Measurements from ENCODE around the gene GTSF1L. TPM values are rescaled to one million over a fixed set of nuclear protein-coding genes. Genes with fewer than 3 reads are reported as not detected.

GTSF1L gene
- total RNA-seq, 1 experiment from 2014 or later: not detected

GRCh38 chr20:43724383-43724782 lies 2.4 kb downstream of the GTSF1L start:
- no peak overlapping the region for H2BK120ac ChIP-seq (ENCODE audit: low read depth, low read length, poor library complexity, severe bottlenecking)
- no peak overlapping the region for H2BK12ac ChIP-seq (ENCODE audit: insufficient read length, low read depth, low read length)
- WGBS (ENCODE audit: extremely low coverage, insufficient read length, low lambda C conversion rate): no CpG with 5 or more reads among the region's 5 CpGs
- no peaks in the 10 kb centered on the region for H3K9me3 ChIP-seq (ENCODE audit: control insufficient read depth, low read depth, low read length)
- no peaks in the 10 kb centered on the region for H3K79me2 ChIP-seq (ENCODE audit: insufficient read depth, low read length)
- no peak overlapping the region for H4K91ac ChIP-seq (ENCODE audit: insufficient read length, low read depth, low read length)
- no peak overlapping the region for H3K4ac ChIP-seq (ENCODE audit: low read depth, low read length)
- no peak for DNase-seq
- no peak overlapping the region for H4K5ac ChIP-seq (ENCODE audit: insufficient read length, low read depth, low read length)
- Mint-ChIP-seq H3K9me3 (no peaks in the 10 kb centered on the region), H3K4me1 (peaks cover 8 to 14% of the 10 kb centered on the region in 2 experiments), H3K4me3 (no peak overlapping the region), H3K27ac (no peak overlapping the region), H3K36me3 (ENCODE audit: insufficient read depth in 1 of 3, low read depth in 3 of 3) (peaks cover under 1% of the 10 kb centered on the region in 3 experiments; a peak in 3 of 7 replicates), H3K27me3 (ENCODE audit: low read depth) (no peaks in the 10 kb centered on the region)
- no peaks in the 10 kb centered on the region for H3K4me1 ChIP-seq (ENCODE audit: insufficient read depth, low read length)
- no peak overlapping the region for H3K27ac ChIP-seq (ENCODE audit: insufficient read length, low read depth, low read length)
- no peaks in the 10 kb centered on the region for H3K23me2 ChIP-seq (ENCODE audit: insufficient read length, low read depth, low read length, poor library complexity, severe bottlenecking)
- H3K56ac ChIP-seq (ENCODE audit: insufficient read length, low read depth, low read length): no peak overlapping the region
- no peak overlapping the region for H4K8ac ChIP-seq (replicated peaks; ENCODE audit: insufficient read length, low read depth, low read length)
- no peak overlapping the region for H3K9ac ChIP-seq (ENCODE audit: extremely low read depth, insufficient read length, low read length)
- H2BK20ac ChIP-seq (ENCODE audit: low read depth, low read length, poor library complexity, severe bottlenecking): no peak overlapping the region
- H3K23ac ChIP-seq (ENCODE audit: insufficient read length, low read depth, low read length): no peak overlapping the region
- TF ChIP-seq CTCF (conservative IDR thresholded peaks at IDR 0.05): no peak
- no peak overlapping the region for H3K18ac ChIP-seq (ENCODE audit: insufficient read length, low read depth, low read length)
- no peak overlapping the region for H2BK5ac ChIP-seq (ENCODE audit: insufficient read length, low read length)
- H2BK15ac ChIP-seq (ENCODE audit: low read depth, low read length): no peak overlapping the region
- no peaks in the 10 kb centered on the region for H3K79me1 ChIP-seq (ENCODE audit: insufficient read depth, low read depth, low read length, poor library complexity, severe bottlenecking)
- no peak overlapping the region for H3K4me2 ChIP-seq (ENCODE audit: insufficient read depth, insufficient read length, low read length)
- no peaks in the 10 kb centered on the region for H3K27me3 ChIP-seq (ENCODE audit: insufficient read depth, low read length)
- no peak overlapping the region for H2AFZ ChIP-seq (ENCODE audit: low read length)
- no peak overlapping the region for H3K14ac ChIP-seq (ENCODE audit: insufficient read depth, low read length)
- no peak overlapping the region for H3T11ph ChIP-seq (ENCODE audit: low read length)
- H4K20me1 ChIP-seq (ENCODE audit: control insufficient read depth, insufficient read depth, insufficient read length): no peaks in the 10 kb centered on the region
- H2AK5ac ChIP-seq (ENCODE audit: insufficient read length, low read length): no peak overlapping the region
